K562 (cell line): ENCODE measurements around the gene ZSCAN22. TPM values are rescaled to one million over a fixed set of nuclear protein-coding genes. Genes with fewer than 3 reads are reported as not detected.

Experiments
- ARID1B ChIP-seq: fragments of 450-650 bp; IDR thresholded peaks from 2 replicates; pipeline ENCODE4 v1.6.1; 2016; ENCODE audit warnings: antibody characterized with exemption, mild to moderate bottlenecking, inconsistent platforms
- ATF2 ChIP-seq: sonication (generic); formaldehyde crosslinking; IDR thresholded peaks from 2 replicates; pipeline ENCODE4 v1.8.1; 2022; ENCODE audit warnings: missing genetic modification reagents
- C11orf30 ChIP-seq: fragments of 450-650 bp; IDR thresholded peaks from 2 replicates; pipeline ENCODE4 v1.6.1; 2016; ENCODE audit warnings: low read depth, mild to moderate bottlenecking
- CEBPB ChIP-seq: fragments of 450-650 bp; IDR thresholded peaks from 2 replicates; pipeline ENCODE4 v1.6.1; 2016; ENCODE audit warnings: missing genetic modification characterization, missing compliant biosample characterization
- CREBBP ChIP-seq: IDR thresholded peaks from one replicate; pipeline ENCODE4 v1.6.1; 2012; ENCODE audit warnings: low read depth, mild to moderate bottlenecking, control low read depth, inconsistent platforms, low read length
- DPF2 ChIP-seq: fragments of 450-650 bp; IDR thresholded peaks from 2 replicates; pipeline ENCODE4 v1.6.1; 2016
- FOXJ2 ChIP-seq: fragments of 200-800 bp; sonication (Bioruptor generic); IDR thresholded peaks from 2 replicates; pipeline ENCODE4 v1.6.1; 2016; ENCODE audit warnings: missing genetic modification characterization, missing compliant biosample characterization
- FOXK1 ChIP-seq: sonication (generic); formaldehyde crosslinking; IDR thresholded peaks from 2 replicates; pipeline ENCODE4 v1.8.0; 2022; ENCODE audit warnings: missing genetic modification reagents, mild to moderate bottlenecking, borderline replicate concordance
- HDGF ChIP-seq: fragments of 450-650 bp; IDR thresholded peaks from 2 replicates; pipeline ENCODE4 v1.6.1; 2016
- HES1 ChIP-seq: fragments of 450-650 bp; IDR thresholded peaks from 2 replicates; pipeline ENCODE4 v1.6.1; 2016; ENCODE audit warnings: low read depth, mild to moderate bottlenecking, moderate library complexity
- HNRNPUL1 ChIP-seq: fragments of 200-400 bp; formaldehyde crosslinking; IDR thresholded peaks from 2 replicates; pipeline ENCODE4 v1.6.1; 2017; ENCODE audit warnings: low read length
- MYNN ChIP-seq, 2 experiments: sonication (generic); formaldehyde crosslinking in 1 of 2; IDR thresholded peaks; 2 replicates each; pipeline versions ENCODE4 v1.5.0 to v1.6.1; 2016 to 2020; ENCODE audit warnings: antibody characterized with exemption in 1 of 2, missing genetic modification reagents in 1 of 2
- NFATC3 ChIP-seq: fragments of 450-650 bp; IDR thresholded peaks from 2 replicates; pipeline ENCODE4 v1.6.1; 2017; ENCODE audit warnings: mild to moderate bottlenecking
- NFE2L1 ChIP-seq: fragments of 450-650 bp; IDR thresholded peaks from 2 replicates; pipeline ENCODE4 v1.6.1; 2016; ENCODE audit warnings: missing genetic modification characterization, low read depth, mild to moderate bottlenecking, missing compliant biosample characterization, moderate library complexity, borderline replicate concordance
- RAD51 ChIP-seq: fragments of 450-650 bp; IDR thresholded peaks from 2 replicates; pipeline ENCODE4 v1.7.1; 2016; ENCODE audit warnings: low read depth, mild to moderate bottlenecking, borderline replicate concordance
- RB1 ChIP-seq: fragments of 450-650 bp; IDR thresholded peaks from 2 replicates; pipeline ENCODE4 v1.6.1; 2017; ENCODE audit warnings: low read depth, mild to moderate bottlenecking
- TAF7 ChIP-seq: fragments of 450-650 bp; IDR thresholded peaks from 2 replicates; pipeline ENCODE4 v1.6.1; 2016; ENCODE audit warnings: missing genetic modification characterization, missing compliant biosample characterization
- THRB ChIP-seq: fragments of 450-650 bp; formaldehyde crosslinking; conservative IDR thresholded peaks from 2 replicates; pipeline ENCODE4 v1.4.0; 2022; ENCODE audit warnings: mild to moderate bottlenecking, missing genetic modification characterization
- ZBTB33 ChIP-seq: sonication (generic); formaldehyde crosslinking; IDR thresholded peaks from 2 replicates; pipeline ENCODE4 v1.8.1; 2023; ENCODE audit warnings: mild to moderate bottlenecking, missing genetic modification reagents
- ZNF12 ChIP-seq: sonication (generic); formaldehyde crosslinking; IDR thresholded peaks from 2 replicates; pipeline ENCODE4 v1.4.0; 2020; ENCODE audit warnings: mild to moderate bottlenecking, missing genetic modification reagents
- ZNF143 ChIP-seq: sonication (generic); formaldehyde crosslinking; IDR thresholded peaks from 2 replicates; pipeline ENCODE4 v1.9.0; 2022; ENCODE audit warnings: mild to moderate bottlenecking, missing genetic modification reagents
- ZNF174 ChIP-seq: fragments of 250-450 bp; sonication (Bioruptor Pico); IDR thresholded peaks from 2 replicates; pipeline ENCODE4 v1.4.0; 2020; ENCODE audit warnings: mild to moderate bottlenecking
- ZNF3 ChIP-seq: fragments of 250-450 bp; sonication (Bioruptor Pico); IDR thresholded peaks from 2 replicates; pipeline ENCODE4 v1.5.0; 2021; ENCODE audit warnings: mild to moderate bottlenecking, moderate library complexity
- ZNF696 ChIP-seq: fragments of 250-450 bp; sonication (Bioruptor Pico); conservative IDR thresholded peaks from 2 replicates; pipeline ENCODE4 v1.4.0; 2020; ENCODE audit warnings: mild to moderate bottlenecking, moderate library complexity
- ZNF76 ChIP-seq: fragments of 250-450 bp; sonication (Bioruptor Pico); IDR thresholded peaks from 2 replicates; pipeline ENCODE4 v1.4.0; 2020; ENCODE audit warnings: mild to moderate bottlenecking, moderate library complexity, borderline replicate concordance
- ZNF764 ChIP-seq: fragments of 250-450 bp; sonication (Bioruptor Pico); IDR thresholded peaks from 2 replicates; pipeline ENCODE4 v1.4.0; 2020; ENCODE audit warnings: low read depth, mild to moderate bottlenecking, moderate library complexity
- polyA plus RNA-seq, 8 experiments: library from polyadenylated mRNA; depleted of rRNA in 4 of 8; stranded (reverse) in 5 of 8; unstranded in 3 of 8; fragments of >200 nt; fragmentation: Nextera tagmentation in 2 of 8; fragmentation: Illumina TruSeq in 1 of 8; extraction: Ambion mirVana in 2 of 8; extraction: Trizol in 1 of 8; gene quantifications; 2 replicates each; pipeline versions ENCODE4 v1.2.1 to v1.2.3, GENCODE V29; 2011 to 2014; ENCODE audit warnings: inconsistent platforms in 1 of 8, missing spikeins in 1 of 8
- total RNA-seq, 7 experiments: library from RNA; depleted of rRNA in 6 of 7; stranded (reverse); fragments of >200 nt in 6 of 7; fragmentation: Illumina TruSeq in 2 of 7; extraction: Trizol in 2 of 7; gene quantifications; 2 replicates each; pipeline versions ENCODE4 v1.2.1 to v1.2.3, GENCODE V29; 2011 to 2021; ENCODE audit warnings: low replicate concordance in 1 of 7

ZSCAN22 gene
- total and polyA plus RNA-seq, 9 of the 15 experiments (the other 6 are each of a cell fraction or from before 2014, with no cell fraction given) = 0.98 to 5.3 (median 3.0) TPM

- no peak for TF ChIP-seq CREBBP
- TF ChIP-seq CEBPB (tag) = no peak
- peak; percentile 95 for TF ChIP-seq NFATC3
- TF ChIP-seq ZBTB33 (CRISPR knock-in tag) = 0 out of 2 replicates have a peak, but pooled peaks have one; percentile 12
- no peak for TF ChIP-seq ZNF174 (CRISPR knock-in tag)
- TF ChIP-seq ATF2 (CRISPR knock-in tag) = no peak
- TF ChIP-seq ZNF12 (CRISPR knock-in tag) = no peak
- TF ChIP-seq THRB = no peak
- TF ChIP-seq ARID1B = no peak
- peak; percentile 66 for TF ChIP-seq ZNF143 (CRISPR knock-in tag)
- no peak for TF ChIP-seq HNRNPUL1
- TF ChIP-seq FOXK1 (CRISPR knock-in tag) = no peak
- no peak for TF ChIP-seq RAD51
- peak; percentile 31; the same call in 1 of the 2 replicates for TF ChIP-seq HES1
- no peak; the same call in 1 of the 2 replicates for TF ChIP-seq RB1
- no peak for TF ChIP-seq NFE2L1
- no peak for TF ChIP-seq ZNF696 (CRISPR knock-in tag)
- TF ChIP-seq ZNF764 (CRISPR knock-in tag) = no peak
- TF ChIP-seq HDGF = no peak
- TF ChIP-seq C11orf30 = peak; percentile 93
- peak; percentile 94 for TF ChIP-seq FOXJ2 (tag)
- peak; percentile 75 for TF ChIP-seq DPF2
- TF ChIP-seq ZNF76 (CRISPR knock-in tag) = no peak; the same call in 1 of the 2 replicates
- no peak for TF ChIP-seq ZNF3 (CRISPR knock-in tag)
- peak; percentile 87 for TF ChIP-seq TAF7 (tag)
- TF ChIP-seq MYNN (IDR thresholded peaks at IDR 0.05) = no peak; the same call in 1 of the 2 replicates
- no peak for TF ChIP-seq MYNN (CRISPR knock-in tag; IDR thresholded peaks at IDR 0.05)
Observed at GRCh38 chr19:58362272-58362994, 35.6 kb downstream of the ZSCAN22 start, which contains the start of gene ZNF497 (continued).
